ENCODE results near the gene ISLR.
"Not testable (repeated sequence)": the region's sequence is repeated elsewhere in the genome, so short reads cannot be mapped to it uniquely, and the experiment has no call there.

ISLR gene

GRCh38 chr15:74136814-74137536 is 36.5 kb upstream of the ISLR start:
- no peak for DNase-seq (ENCODE audit: low read depth in 2 of 2)

- no peak for DNase-seq (ENCODE audit: low read depth in 2 of 2)
Observed at GRCh38 chr15:74137537-74137894, 36.0 kb upstream of the ISLR start.

GRCh38 chr15:74138642-74139041 is 34.9 kb upstream of the ISLR start:
- no peak for DNase-seq (ENCODE audit: low read depth in 2 of 2)

- no peak for DNase-seq (ENCODE audit: low read depth in 2 of 2)
Observed at GRCh38 chr15:74141591-74141990, 31.9 kb upstream of the ISLR start.

- no peak for DNase-seq (ENCODE audit: low read depth in 2 of 2)
Observed at GRCh38 chr15:74144153-74144775, 29.2 kb upstream of the ISLR start.

GRCh38 chr15:74146277-74146800 is 27.2 kb upstream of the ISLR start:
- DNase-seq (ENCODE audit: low read depth in 2 of 2), result no peak

GRCh38 chr15:74147051-74147450 is 26.5 kb upstream of the ISLR start:
- DNase-seq (ENCODE audit: low read depth in 2 of 2), result no peak

GRCh38 chr15:74155766-74156417 is 17.6 kb upstream of the ISLR start:
- no peak for DNase-seq (ENCODE audit: low read depth in 2 of 2)

GRCh38 chr15:74156678-74157411 is 16.7 kb upstream of the ISLR start:
- DNase-seq (ENCODE audit: low read depth in 2 of 2), result no peak

GRCh38 chr15:74157868-74158827 is 15.4 kb upstream of the ISLR start:
- no peak for DNase-seq (ENCODE audit: low read depth in 2 of 2)

GRCh38 chr15:74158855-74159650 is 14.5 kb upstream of the ISLR start:
- DNase-seq (ENCODE audit: low read depth in 2 of 2), result no peak

GRCh38 chr15:74159773-74160172 is 13.7 kb upstream of the ISLR start:
- DNase-seq (ENCODE audit: low read depth in 2 of 2), result no peak

- not testable (repeated sequence) for DNase-seq (ENCODE audit: low read depth in 2 of 2)
Observed at GRCh38 chr15:74160390-74160789, 13.1 kb upstream of the ISLR start.

- not testable (repeated sequence) for DNase-seq (ENCODE audit: low read depth in 2 of 2)
Observed at GRCh38 chr15:74162195-74162536, 11.3 kb upstream of the ISLR start.

- no peak for DNase-seq (ENCODE audit: low read depth in 2 of 2)
Observed at GRCh38 chr15:74165461-74165860, 8.0 kb upstream of the ISLR start.

GRCh38 chr15:74167891-74168331 is 5.6 kb upstream of the ISLR start:
- DNase-seq (ENCODE audit: low read depth in 2 of 2), result no peak

GRCh38 chr15:74168711-74169126 is 4.8 kb upstream of the ISLR start:
- no peak for DNase-seq (ENCODE audit: low read depth in 2 of 2)

GRCh38 chr15:74170071-74170844 is 3.3 kb upstream of the ISLR start:
- DNase-seq (ENCODE audit: low read depth in 2 of 2), result no peak

- no peak for DNase-seq (ENCODE audit: low read depth in 2 of 2)
Observed at GRCh38 chr15:74170875-74171578, 2.5 kb upstream of the ISLR start.

Data from stimulated activated CD8-positive, alpha-beta memory T cell treated with anti-CD3 and anti-CD28 coated beads, Interleukin-7, amount 100 ng/mL, for 1 hour (primary cell).